Calu3 (cell line): ENCODE results near the gene SSTR3. TPM values are rescaled to one million over a fixed set of nuclear protein-coding genes. Genes with fewer than 3 reads are reported as not detected.
A peak's percentile ranks its signal among the peaks of the same experiment; 100 is the strongest.

Experiments
- BruUV-seq: library from RNA; stranded (reverse); fragments of 400-500 nt; replicated peaks from 2 replicates; lab custom pipeline; 2021; lab: Mats Ljungman, UMichigan
- CTCF ChIA-PET: fragments of 300-600 bp; sonication (Branson Sonifier 250); formaldehyde crosslinking; loops from one replicate; lab custom pipeline; 2022; ENCODE audit warnings: antibody characterized with exemption; lab: Charles Lee
- DNase-seq: peaks from one replicate; pipeline ENCODE4 v3.0.0; 2022
- H3K27ac Mint-ChIP-seq: one replicate; pipeline ENCODE4 v1.8.0; 2022; ENCODE audit warnings: mixed read lengths; ENCODE audit not compliant: unreplicated experiment
- H3K27me3 Mint-ChIP-seq: one replicate; pipeline ENCODE4 v1.8.0; 2022; ENCODE audit warnings: mixed read lengths; ENCODE audit not compliant: unreplicated experiment
- H3K36me3 Mint-ChIP-seq: one replicate; pipeline ENCODE4 v1.8.0; 2022; ENCODE audit warnings: mild to moderate bottlenecking, moderate library complexity, mixed read lengths; ENCODE audit not compliant: insufficient read depth, unreplicated experiment
- H3K4me1 Mint-ChIP-seq: one replicate; pipeline ENCODE4 v1.8.0; 2022; ENCODE audit warnings: mild to moderate bottlenecking, low read depth, mixed read lengths; ENCODE audit not compliant: unreplicated experiment
- H3K4me3 Mint-ChIP-seq: one replicate; pipeline ENCODE4 v1.8.0; 2022; ENCODE audit warnings: mild to moderate bottlenecking, low read depth, moderate library complexity, mixed read lengths; ENCODE audit not compliant: unreplicated experiment
- H3K9me3 Mint-ChIP-seq: one replicate; pipeline ENCODE4 v1.8.0; 2022; ENCODE audit warnings: low read depth, mixed read lengths; ENCODE audit not compliant: unreplicated experiment
- intact Hi-C: fragments of 100-400 bp; cut with micrococcal nuclease; formaldehyde crosslinking; loops from one replicate; pipeline ENCODE4 v1.10.0; 2022; ENCODE audit not compliant: unreplicated experiment
- total RNA-seq: library from RNA; stranded (reverse); gene quantifications from 2 replicates; pipeline ENCODE4 v1.2.3, GENCODE V29; 2022
- TF ChIP-seq, protein P1 (sequence below): fragments of 200-600 bp; IDR thresholded peaks from one replicate; pipeline ENCODE4 v1.8.0; 2022; ENCODE audit warnings: antibody characterized with exemption; ENCODE audit not compliant: unreplicated experiment

SSTR3 gene
- total RNA-seq, 1 experiment from 2014 or later = not detected

DNA sequence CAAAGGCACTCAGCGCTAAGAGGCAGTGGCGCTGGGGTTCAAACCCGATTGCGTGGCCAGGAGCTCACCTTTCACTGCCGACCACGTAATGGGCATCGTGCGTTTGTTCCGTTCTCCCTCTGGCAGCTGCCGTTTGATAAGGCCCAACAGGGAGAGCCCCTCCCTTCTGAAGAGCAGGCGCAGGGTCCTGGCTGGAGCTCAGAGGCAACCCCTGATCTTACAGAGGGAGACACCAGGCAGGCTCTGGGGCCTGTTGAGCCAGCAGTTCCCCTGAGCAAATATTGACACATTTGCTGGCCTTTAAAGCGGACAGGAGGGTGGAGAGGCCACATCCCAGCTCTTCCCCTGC is 12.5 kb downstream of the SSTR3 start:
- Mint-ChIP-seq H3K9me3 (no peaks in the 10 kb centered on the region), H3K4me1 (peaks cover 38% of the 10 kb centered on the region), H3K4me3 (peak overlapping the region; percentile 85), H3K27me3 (no peaks in the 10 kb centered on the region), H3K36me3 (peaks cover 21% of the 10 kb centered on the region), H3K27ac (no peak overlapping the region)
- BruUV-seq = no TSS peak
- no peak for DNase-seq
- TF ChIP-seq, protein P1, sequence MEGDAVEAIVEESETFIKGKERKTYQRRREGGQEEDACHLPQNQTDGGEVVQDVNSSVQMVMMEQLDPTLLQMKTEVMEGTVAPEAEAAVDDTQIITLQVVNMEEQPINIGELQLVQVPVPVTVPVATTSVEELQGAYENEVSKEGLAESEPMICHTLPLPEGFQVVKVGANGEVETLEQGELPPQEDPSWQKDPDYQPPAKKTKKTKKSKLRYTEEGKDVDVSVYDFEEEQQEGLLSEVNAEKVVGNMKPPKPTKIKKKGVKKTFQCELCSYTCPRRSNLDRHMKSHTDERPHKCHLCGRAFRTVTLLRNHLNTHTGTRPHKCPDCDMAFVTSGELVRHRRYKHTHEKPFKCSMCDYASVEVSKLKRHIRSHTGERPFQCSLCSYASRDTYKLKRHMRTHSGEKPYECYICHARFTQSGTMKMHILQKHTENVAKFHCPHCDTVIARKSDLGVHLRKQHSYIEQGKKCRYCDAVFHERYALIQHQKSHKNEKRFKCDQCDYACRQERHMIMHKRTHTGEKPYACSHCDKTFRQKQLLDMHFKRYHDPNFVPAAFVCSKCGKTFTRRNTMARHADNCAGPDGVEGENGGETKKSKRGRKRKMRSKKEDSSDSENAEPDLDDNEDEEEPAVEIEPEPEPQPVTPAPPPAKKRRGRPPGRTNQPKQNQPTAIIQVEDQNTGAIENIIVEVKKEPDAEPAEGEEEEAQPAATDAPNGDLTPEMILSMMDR = no peak
- CTCF ChIA-PET = interaction anchor here (0.5 to 1.2 kb wide), 15 partner anchors 9 to 255 kb away, joined by 3 to 8 read pairs (median 3); partner anchors contain the start of gene RAC2
- intact Hi-C loops = loop anchor here (5.0 kb wide), 1 partner anchor 122 kb away; no protein-coding TSS in a partner anchor

DNA sequence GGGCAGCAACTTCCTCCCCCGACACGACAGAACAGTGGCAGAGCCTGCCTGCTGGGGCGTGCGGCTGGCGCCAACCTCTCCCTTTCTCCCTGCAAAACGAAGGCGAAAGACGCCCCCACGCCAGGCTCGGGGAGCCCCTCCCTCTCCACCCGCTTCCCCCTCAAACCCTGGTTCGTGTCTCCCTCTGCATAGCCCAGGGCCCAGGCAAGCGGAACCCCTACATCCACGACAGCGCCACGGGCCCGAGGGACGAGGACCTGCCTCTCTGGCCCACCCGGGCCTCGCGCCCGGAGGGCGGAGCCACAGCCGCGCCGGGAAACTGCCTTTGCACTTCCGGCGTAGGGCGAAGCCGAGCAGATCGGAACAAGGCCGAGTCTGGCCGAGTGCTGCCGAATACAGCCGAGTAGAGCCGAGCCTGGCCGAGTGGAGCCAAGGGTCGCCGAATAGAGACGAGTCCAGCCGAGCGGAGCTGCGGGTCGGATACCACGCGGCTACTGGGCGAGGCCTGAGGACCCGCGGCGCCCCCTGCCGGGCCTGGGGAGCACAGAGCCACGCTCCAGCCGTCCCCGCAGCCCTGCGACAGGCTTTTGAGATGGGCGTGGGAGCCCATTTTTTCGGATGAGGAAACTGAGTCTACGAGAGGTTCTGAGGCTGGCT is 13.0 kb downstream of the SSTR3 start:
- TF ChIP-seq, protein P1 = peak; percentile 82
- intact Hi-C loops = loop anchor here (5.0 kb wide), 1 partner anchor 122 kb away; no protein-coding TSS in a partner anchor
- peaks cover 43% of the 10 kb centered on the region for H3K4me1 Mint-ChIP-seq
- CTCF ChIA-PET = interaction anchor here (0.5 to 1.2 kb wide), 16 partner anchors 9 to 256 kb away, joined by 3 to 12 read pairs (median 3); partner anchors contain the start of gene RAC2
- BruUV-seq = no TSS peak
- peak overlapping the region; percentile 61 for H3K27ac Mint-ChIP-seq
- H3K4me3 Mint-ChIP-seq = peak overlapping the region; percentile 85
- no peaks in the 10 kb centered on the region for H3K27me3 Mint-ChIP-seq
- peak; percentile 98 for DNase-seq
- no peaks in the 10 kb centered on the region for H3K9me3 Mint-ChIP-seq
- peaks cover 21% of the 10 kb centered on the region for H3K36me3 Mint-ChIP-seq

- peaks cover 21% of the 10 kb centered on the region for H3K36me3 Mint-ChIP-seq
- peak; percentile 93 for DNase-seq
- peak overlapping the region; percentile 91 for H3K27ac Mint-ChIP-seq
- TF ChIP-seq, protein P1 = peak; percentile 87
- CTCF ChIA-PET = interaction anchor here (0.6 to 2.0 kb wide), 10 partner anchors 9 to 75 kb away, joined by 3 to 12 read pairs (median 6); partner anchors contain the start of gene C1QTNF6
- BruUV-seq = no TSS peak
- intact Hi-C loops = loop anchor here (1.0 to 5.0 kb wide), 2 partner anchors 32 to 121 kb away; no protein-coding TSS in a partner anchor
- no peaks in the 10 kb centered on the region for H3K9me3 Mint-ChIP-seq
- peak overlapping the region; percentile 85 for H3K4me3 Mint-ChIP-seq
- H3K4me1 Mint-ChIP-seq = peaks cover 44% of the 10 kb centered on the region
- no peaks in the 10 kb centered on the region for H3K27me3 Mint-ChIP-seq
Observed at GRCh38 chr22:37198258-37199102, 13.8 kb downstream of the SSTR3 start.
